NT2/D1 (cell line): ENCODE measurements around the gene SLC9A1.
A peak's percentile ranks its signal among the peaks of the same experiment; 100 is the strongest.

ENCODE experiments used
- DNase-seq: peaks from one replicate; pipeline ENCODE4 v3.0.0-alpha.2; 2011; ENCODE audit warnings: low read depth, low spot score
- H3K27me3 ChIP-seq: 2 replicates; pipeline ENCODE4 v1.6.0; 2011; ENCODE audit warnings: mild to moderate bottlenecking; ENCODE audit not compliant: insufficient read length, insufficient read depth
- H3K36me3 ChIP-seq: 2 replicates; pipeline ENCODE4 v1.6.1; 2011; ENCODE audit warnings: mild to moderate bottlenecking, low read length, mixed read lengths; ENCODE audit not compliant: insufficient read depth, insufficient read length
- H3K4me1 ChIP-seq: 2 replicates; pipeline ENCODE4 v1.5.1; 2011; ENCODE audit not compliant: insufficient read depth, insufficient read length
- H3K4me3 ChIP-seq: 2 replicates; pipeline ENCODE4 v1.5.1; 2011; ENCODE audit warnings: low read depth; ENCODE audit not compliant: insufficient read length
- H3K9ac ChIP-seq: 2 replicates; pipeline ENCODE4 v1.6.0; 2011; ENCODE audit warnings: low read depth; ENCODE audit not compliant: insufficient read length
- H3K9me3 ChIP-seq: 2 replicates; pipeline ENCODE4 v1.5.1; 2011; ENCODE audit warnings: mild to moderate bottlenecking, low read length; ENCODE audit not compliant: insufficient read depth
- SUZ12 ChIP-seq: IDR thresholded peaks from 2 replicates; pipeline ENCODE4 v1.6.1; 2011; ENCODE audit not compliant: insufficient read length, insufficient read depth; ENCODE audit errors: extremely low read depth
- YY1 ChIP-seq: IDR thresholded peaks from 2 replicates; pipeline ENCODE4 v1.6.1; 2011; ENCODE audit not compliant: insufficient read length, insufficient read depth
- ZNF274 ChIP-seq: IDR thresholded peaks from 2 replicates; pipeline ENCODE4 v1.6.1; 2011; ENCODE audit warnings: mild to moderate bottlenecking, low read depth, low read length

Gene SLC9A1

GRCh38 chr1:27098431-27099134, 56.3 kb downstream of the SLC9A1 start:
- no peaks in the 10 kb centered on the region for H3K9me3 ChIP-seq
- no peaks in the 10 kb centered on the region for H3K27me3 ChIP-seq
- H3K36me3 ChIP-seq: peaks cover 38% of the 10 kb centered on the region
- DNase-seq: no peak
- no peak overlapping the region for H3K4me3 ChIP-seq
- peak overlapping the region; percentile 8 for H3K9ac ChIP-seq
- peaks cover 29% of the 10 kb centered on the region for H3K4me1 ChIP-seq
- TF ChIP-seq YY1: no peak
- no peak for TF ChIP-seq ZNF274
- TF ChIP-seq SUZ12: no peak

GRCh38 chr1:27097484-27097917, 57.4 kb downstream of the SLC9A1 start:
- peak; percentile 76 for DNase-seq
- Histone ChIP-seq H3K36me3 (peaks cover 28% of the 10 kb centered on the region), H3K27me3 (no peaks in the 10 kb centered on the region), H3K9ac (no peak overlapping the region), H3K9me3 (no peaks in the 10 kb centered on the region), H3K4me3 (no peak overlapping the region), H3K4me1 (peaks cover 27% of the 10 kb centered on the region)
- no peak for TF ChIP-seq ZNF274
- no peak for TF ChIP-seq SUZ12

- Histone ChIP-seq H3K9me3 (no peaks in the 10 kb centered on the region), H3K27me3 (no peaks in the 10 kb centered on the region), H3K36me3 (peaks cover 10% of the 10 kb centered on the region), H3K9ac (no peak overlapping the region), H3K4me3 (no peak overlapping the region), H3K4me1 (peaks cover 20% of the 10 kb centered on the region)
- DNase-seq: no peak
- no peak for TF ChIP-seq SUZ12
- no peak for TF ChIP-seq ZNF274
- TF ChIP-seq YY1: no peak
Measured at GRCh38 chr1:27095576-27095975, 59.3 kb downstream of the SLC9A1 start.

DNA sequence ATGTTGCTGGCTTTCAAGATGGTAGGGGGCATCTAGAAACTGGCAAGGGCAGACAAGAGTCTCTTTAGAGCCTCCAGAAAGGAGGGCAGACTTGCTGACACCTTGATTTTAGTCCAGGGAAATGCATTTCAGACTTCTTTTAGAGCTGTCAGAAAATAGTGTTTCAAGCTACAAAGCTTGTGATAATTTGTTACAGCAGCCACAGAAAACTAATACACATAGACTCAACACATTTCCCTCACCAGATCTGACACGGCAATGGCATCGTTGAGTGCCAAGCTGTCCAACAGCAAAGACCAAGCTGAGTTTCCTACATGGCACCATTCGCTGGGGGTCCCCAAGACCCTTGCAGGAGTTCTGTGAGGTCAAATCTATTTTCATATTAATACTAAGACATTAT, 62.0 kb downstream of the SLC9A1 start:
- DNase-seq: no peak
- TF ChIP-seq ZNF274 (no peak), YY1 (no peak), SUZ12 (no peak)
- H3K9me3 ChIP-seq: no peaks in the 10 kb centered on the region
- H3K4me1 ChIP-seq: no peaks in the 10 kb centered on the region
- no peak overlapping the region for H3K4me3 ChIP-seq
- no peaks in the 10 kb centered on the region for H3K27me3 ChIP-seq
- no peaks in the 10 kb centered on the region for H3K36me3 ChIP-seq
- no peak overlapping the region for H3K9ac ChIP-seq

GRCh38 chr1:27090911-27091310, 64.0 kb downstream of the SLC9A1 start:
- no peaks in the 10 kb centered on the region for H3K36me3 ChIP-seq
- no peak overlapping the region for H3K9ac ChIP-seq
- no peak overlapping the region for H3K4me3 ChIP-seq
- H3K9me3 ChIP-seq: no peaks in the 10 kb centered on the region
- TF ChIP-seq SUZ12 (no peak), ZNF274 (no peak), YY1 (no peak)
- DNase-seq: no peak
- H3K4me1 ChIP-seq: no peaks in the 10 kb centered on the region
- no peaks in the 10 kb centered on the region for H3K27me3 ChIP-seq

GRCh38 chr1:27087371-27088220, 67.3 kb downstream of the SLC9A1 start:
- Histone ChIP-seq H3K27me3 (no peaks in the 10 kb centered on the region), H3K36me3 (no peaks in the 10 kb centered on the region), H3K9me3 (peaks cover 6% of the 10 kb centered on the region; the same call in 1 of the 2 replicates), H3K4me3 (no peak overlapping the region), H3K4me1 (no peaks in the 10 kb centered on the region), H3K9ac (no peak overlapping the region)
- DNase-seq: no peak
- TF ChIP-seq ZNF274 (no peak), YY1 (no peak), SUZ12 (no peak)

- no peaks in the 10 kb centered on the region for H3K27me3 ChIP-seq
- no peak overlapping the region for H3K9ac ChIP-seq
- peak overlapping the region; percentile 1 for H3K4me3 ChIP-seq
- no peaks in the 10 kb centered on the region for H3K36me3 ChIP-seq
- no peaks in the 10 kb centered on the region for H3K4me1 ChIP-seq
- H3K9me3 ChIP-seq: peaks cover 6% of the 10 kb centered on the region; the same call in 1 of the 2 replicates
- no peak for DNase-seq
- TF ChIP-seq YY1: no peak
- no peak for TF ChIP-seq ZNF274
- TF ChIP-seq SUZ12: no peak
Measured at GRCh38 chr1:27086628-27087027, 68.3 kb downstream of the SLC9A1 start.
